GM21825 (cell line): ENCODE data around the gene CNOT6L.
"Not testable (repeated sequence)": the region's sequence is repeated elsewhere in the genome, so short reads cannot be mapped to it uniquely, and the experiment has no call there.

ENCODE experiments used
- ATAC-seq: cut with Tn5 transposase; IDR thresholded peaks from one replicate; pipeline ENCODE4 v1.9.1; 2021; ENCODE audit warnings: mild to moderate bottlenecking, moderate library complexity; ENCODE audit not compliant: unreplicated experiment

Gene CNOT6L

DNA sequence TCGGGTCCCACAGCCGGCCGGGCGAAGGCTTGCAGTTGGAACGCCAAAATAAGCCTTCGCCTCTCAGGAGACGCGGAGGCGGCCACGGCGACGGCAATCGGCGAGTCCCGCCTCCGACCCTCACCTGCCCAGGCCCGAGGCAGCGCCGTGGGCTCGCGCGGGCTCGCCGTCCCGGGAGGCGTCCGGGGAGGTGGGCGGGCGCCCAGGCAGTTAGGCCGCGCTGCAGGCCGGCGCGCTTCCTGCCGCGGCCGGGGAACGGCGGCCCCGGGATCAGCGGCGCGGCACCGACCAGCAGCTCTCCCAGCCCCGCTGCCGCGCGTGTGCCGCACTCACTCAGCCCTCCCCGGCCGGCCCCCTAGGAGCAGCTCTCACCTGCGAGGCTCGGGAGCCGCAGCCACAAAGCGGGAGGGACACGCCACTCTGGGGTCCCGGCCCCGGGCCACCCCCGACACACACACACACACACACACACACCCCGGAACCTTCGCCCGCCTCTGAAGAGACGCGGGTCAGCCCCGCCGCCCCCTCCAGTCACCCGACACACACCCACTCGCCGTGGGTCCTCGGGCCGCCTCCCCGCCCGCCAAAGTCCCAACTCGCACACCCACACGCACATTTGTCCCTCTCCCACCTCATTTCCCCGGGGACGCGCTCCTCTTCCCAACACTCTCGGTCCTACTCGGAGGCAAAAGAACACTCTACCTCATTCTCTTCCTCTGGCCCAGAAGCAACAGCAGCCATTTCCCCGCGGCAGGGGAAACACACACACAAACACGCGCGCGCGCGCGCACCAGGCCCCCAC lies at the start of gene CNOT6L:
CNOT6L (minus strand) TSS at position 767 of the 802 bp plus-strand sequence; CDS start at position 707, 60 bp downstream.
- ATAC-seq: peak; percentile 42

DNA sequence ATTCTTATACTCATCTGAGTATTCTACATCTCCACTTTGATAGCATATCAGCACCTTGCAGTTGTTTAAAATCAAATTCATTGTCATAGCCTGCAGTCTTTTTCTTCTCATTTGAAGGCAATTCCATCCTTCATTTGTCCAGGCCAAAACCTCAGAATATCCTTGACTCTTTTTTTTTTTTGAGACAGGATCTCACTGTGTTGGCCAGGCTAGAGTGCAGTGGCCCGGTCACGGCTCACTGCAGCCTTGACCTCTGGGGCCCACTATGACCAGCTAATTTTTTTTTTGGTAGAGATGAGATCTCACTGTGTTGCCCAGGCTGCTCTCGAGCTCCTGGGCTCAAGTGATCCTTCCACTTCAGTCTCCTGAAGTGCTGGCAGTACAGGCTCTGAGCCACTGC lies 46.1 kb upstream of the CNOT6L start:
- no peak for ATAC-seq

DNA sequence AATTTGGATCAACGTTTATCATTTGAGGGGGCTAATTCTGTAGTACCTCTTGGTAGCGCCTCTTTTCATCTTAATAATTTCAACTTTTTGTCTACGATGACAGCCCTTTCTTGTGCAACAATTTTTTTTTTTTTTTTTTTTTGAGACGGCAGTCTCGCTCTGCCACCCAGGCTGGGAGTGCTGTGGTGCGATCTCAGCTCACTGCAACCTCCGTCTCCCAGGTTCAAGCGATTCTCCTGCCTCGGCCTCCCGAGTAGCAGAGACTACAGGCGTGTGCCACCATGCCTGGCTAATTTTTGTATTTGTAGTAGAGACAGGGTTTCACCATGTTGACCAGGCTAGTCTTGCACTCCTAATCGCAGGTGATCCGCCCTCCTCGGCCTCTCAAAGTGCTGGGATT lies 44.2 kb upstream of the CNOT6L start:
- not testable (repeated sequence) for ATAC-seq

DNA sequence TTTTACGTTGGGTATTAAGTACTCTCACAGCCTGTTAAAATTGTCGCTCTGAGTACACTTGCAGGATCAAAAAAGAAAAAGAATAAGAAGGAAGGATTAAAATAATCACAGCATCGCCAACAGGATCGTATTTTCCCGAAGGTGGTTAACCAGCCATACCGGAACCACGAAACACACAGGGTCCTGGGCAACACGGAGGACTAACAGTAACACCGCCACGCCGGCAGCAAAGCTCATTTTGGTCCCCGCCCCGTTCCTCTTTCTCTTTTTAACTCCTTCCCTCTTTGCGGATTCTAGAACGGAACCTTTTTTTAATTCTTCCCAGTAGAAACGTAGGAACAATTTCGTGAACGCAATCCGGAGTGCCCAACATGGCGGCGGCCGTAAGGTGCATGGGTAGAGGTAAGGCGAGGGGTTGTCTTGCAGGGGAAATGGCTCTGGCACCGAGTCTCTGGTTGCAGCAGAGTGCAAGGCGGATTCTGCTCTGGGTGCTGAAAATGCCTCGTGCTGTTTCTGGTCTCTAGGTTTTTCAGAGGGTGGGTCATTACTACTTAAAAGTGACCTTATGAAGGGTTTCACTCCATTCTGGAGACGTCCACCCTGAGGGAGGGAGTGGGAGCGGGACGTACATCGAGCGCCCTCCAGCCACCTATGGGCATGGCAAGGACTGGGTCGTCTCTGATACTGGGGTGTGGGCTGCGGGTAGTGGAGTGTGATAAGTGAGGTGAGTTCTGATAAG lies 43.5 kb upstream of the CNOT6L start, which contains the start of gene MRPL1:
MRPL1 (plus strand) TSS at position 353 of the 739 bp plus-strand sequence; CDS start at position 372, 19 bp downstream.
- peak; percentile 77 for ATAC-seq

DNA sequence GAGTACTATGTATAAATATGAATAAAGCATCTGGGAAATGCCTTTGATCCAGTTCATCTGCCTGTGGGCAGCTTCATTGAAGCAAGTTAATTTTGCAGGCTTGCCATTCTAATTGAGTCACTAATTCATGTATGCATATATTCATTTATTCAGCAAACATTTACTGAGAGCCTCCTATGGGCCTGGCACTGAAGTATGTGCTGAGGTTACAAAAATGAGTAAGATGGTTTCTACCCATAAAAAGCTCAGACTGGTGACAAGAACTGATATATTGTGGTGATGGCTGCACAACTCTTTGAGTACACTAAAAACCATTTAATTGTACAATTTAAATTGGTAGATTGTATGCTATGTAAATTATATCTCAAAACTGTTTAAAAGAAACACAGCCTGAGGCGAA lies 42.3 kb upstream of the CNOT6L start:
- no peak for ATAC-seq

DNA sequence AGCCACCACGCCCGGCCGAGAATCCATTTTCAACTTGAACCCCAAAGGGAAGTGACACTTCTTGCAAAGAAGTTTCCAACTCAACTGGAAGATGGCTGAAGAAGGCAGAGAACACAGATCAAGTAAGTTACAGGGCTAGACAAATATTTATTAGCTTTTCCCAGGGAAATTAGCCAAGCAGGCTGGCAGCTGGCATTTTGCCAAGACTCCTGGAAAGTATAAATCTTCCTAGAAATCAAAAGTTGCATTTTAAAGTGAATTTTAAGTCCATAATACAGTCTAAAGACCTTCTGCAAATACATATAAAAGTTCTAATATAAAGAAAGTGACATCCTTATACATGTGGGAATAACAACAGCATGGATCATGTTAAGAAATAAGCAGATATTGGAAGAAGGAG lies 40.1 kb upstream of the CNOT6L start:
- no peak for ATAC-seq

DNA sequence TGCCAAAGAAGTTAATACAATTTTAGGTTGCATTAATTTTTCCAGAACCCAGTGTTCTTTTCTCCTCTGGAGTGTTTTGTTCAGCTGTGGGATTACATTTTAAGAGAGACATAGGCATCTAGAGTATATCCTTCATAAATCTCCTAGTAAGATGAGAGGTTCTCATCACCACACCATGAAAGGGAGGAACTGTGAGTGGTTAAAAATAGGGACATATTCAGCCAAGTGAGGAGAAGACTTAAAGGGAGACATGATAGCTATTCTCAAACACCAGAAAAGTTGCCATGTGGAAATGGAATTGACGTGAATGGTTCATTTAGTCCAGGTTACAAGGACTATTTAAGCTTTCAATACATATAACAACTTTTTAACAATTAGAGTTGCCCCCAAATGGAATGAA lies 37.0 kb upstream of the CNOT6L start:
- ATAC-seq: no peak

DNA sequence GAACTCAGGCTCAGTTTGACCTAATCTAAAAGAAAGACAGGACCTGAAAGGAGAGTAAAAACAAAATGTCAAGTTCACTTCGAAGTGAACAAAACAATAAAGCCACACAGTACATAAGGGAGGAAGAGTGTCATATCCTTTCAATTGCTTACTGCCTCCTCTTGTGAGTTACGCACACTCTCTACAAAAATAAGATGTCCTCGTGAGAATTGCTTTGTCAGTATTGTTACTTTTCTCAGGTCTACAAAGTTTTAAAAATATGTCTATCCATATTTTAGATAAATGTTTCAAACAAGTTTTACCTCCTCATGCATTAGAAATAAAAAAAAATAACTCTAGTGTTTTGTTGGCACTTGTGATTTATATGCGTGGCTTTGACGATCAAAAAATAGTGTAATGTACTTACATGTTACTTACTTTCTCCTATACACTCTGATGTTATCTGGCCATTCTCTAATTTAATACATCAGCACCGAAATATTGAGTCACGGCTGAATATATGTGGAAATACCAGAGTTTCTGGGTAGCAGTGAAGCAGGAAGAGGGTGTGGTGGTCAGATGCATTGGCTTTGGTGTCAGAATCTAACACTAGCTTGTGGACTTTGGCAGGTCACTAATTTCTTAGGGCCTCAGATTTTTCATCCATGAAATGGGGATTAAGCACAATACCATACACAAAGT lies 35.4 kb upstream of the CNOT6L start:
- no peak for ATAC-seq

DNA sequence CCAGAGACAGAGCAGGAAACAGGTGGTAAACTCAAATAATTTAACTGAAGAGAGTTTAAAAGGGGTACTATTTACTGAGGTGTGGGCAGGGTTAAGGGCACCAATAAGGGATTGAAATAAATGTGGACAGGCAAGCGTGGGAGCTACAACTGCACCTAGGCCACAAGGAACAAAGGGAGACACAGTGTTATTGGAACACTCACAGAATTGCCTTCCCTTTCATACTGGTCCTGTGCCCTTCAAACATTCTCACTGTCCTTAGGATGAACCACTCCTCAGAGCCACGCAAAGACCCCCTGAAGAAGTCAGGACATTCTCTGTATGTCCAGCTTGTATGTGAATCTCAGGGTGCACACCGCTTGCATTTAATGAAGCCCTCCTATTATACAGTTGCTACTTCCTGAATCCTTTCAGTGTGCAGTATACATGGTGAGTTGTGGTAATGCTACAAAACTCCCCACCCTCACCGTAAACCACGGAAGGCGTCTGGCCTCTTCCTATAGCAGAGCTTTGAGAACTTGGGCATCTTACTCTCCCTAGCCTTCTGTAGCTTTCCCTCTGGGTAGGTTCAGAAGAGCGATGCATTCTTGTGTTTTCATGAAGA lies 33.8 kb upstream of the CNOT6L start:
- peak; percentile 89 for ATAC-seq

DNA sequence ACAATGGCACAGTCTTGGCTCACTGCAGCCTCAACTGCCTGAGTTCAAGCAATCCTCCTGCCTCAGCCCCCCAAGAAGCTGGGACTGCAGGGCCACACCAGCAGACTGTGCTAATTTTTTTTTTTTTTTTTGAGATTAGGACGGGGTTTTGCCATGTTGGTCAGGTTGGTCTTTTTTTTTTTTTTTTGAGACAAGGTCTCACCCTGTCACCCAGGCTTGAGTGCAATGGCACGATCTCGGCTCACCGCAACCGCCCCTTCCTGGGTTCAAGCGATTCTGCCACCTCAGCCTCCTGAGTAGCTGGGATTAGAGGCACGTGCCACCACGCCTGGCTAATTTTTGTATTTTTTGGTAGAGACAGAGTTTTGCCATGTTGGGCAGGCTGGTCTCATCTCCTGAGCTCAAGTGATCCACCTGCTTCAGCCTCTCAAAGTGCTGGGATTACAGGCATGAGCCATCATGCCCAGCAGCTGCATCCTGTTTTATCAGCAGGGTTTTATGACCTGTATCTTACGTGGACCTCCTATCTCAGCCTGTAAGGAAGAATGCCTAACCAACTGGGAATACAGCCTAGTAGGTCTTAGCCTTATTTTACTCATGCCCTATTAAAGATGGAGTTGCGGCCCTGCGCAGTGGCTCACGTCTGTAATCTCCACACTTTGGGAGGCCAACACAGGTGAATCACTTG lies 30.3 kb upstream of the CNOT6L start:
- no peak for ATAC-seq

DNA sequence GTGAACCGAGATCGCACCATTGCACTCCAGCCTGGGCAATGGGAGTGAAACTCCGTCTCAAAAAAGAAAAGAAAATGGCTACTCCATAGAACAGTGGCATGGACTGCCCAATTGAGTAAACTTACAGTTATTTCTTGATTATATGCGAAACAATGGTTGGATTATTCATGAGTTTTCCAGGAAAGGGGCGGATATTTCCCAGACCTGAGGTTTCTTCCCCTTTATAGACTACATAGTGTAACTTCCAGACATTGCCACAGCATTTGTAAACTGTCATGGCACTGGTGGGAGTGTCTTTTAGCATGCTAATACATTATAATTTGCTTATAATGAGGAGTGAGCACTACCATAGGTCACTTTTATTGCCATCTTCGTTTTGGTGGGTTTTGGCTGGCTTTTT lies 29.3 kb upstream of the CNOT6L start:
- no peak for ATAC-seq

DNA sequence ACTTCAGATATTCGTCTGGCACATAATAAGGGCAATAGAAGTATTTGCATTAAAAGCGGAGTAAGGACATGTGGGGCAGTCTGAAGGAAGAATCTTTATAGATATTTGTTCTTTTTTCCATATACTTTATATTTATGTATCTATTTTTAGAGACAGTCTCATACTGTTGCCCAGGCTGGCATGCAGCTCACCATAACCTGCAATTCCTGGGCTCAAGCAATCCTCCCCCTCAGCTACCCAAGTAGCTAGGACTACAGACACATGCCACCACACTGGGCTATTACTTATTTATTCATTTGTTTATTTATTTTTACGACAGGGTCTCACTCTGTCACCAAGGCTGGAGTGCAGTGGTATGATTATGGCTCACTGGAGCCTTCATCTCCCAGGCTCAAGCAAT lies 26.8 kb upstream of the CNOT6L start:
- no peak for ATAC-seq

DNA sequence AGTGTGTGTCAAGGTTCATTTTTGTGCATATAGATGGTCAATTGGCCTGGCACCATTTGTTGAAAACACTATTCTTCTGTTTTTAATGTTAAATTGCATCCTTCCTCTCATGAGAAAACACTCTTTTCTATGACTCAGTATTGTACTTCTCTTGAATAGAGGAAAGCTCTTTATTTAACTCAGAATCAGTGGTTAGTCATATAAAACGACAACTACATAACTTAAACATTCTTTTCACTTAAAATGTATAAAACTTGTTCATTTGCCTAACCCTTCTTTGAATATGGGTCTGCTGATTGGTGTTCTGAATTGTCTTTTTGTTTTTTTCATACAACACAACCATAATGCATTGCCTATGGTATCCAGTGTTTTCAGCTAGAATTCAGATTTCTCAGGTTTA lies 26.2 kb upstream of the CNOT6L start:
- ATAC-seq: no peak

DNA sequence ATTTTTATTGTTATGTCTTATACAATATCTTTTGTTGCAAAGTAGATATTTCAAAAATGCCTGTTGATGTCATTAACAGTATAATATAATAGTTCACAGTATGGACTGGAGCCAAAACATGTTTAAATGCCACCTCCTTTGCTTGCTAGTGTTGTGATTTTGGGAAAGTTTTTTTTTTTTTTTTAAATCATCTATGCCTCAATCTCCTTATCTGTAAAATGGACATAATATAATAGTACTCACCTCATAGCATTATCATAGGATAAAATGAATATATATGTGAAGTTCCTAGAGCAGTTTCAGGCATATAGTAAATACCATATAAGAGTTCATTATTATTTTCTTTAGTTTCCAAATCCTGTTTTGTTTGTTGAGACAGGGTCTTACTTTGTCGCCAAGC lies 25.2 kb upstream of the CNOT6L start:
- no peak for ATAC-seq

DNA sequence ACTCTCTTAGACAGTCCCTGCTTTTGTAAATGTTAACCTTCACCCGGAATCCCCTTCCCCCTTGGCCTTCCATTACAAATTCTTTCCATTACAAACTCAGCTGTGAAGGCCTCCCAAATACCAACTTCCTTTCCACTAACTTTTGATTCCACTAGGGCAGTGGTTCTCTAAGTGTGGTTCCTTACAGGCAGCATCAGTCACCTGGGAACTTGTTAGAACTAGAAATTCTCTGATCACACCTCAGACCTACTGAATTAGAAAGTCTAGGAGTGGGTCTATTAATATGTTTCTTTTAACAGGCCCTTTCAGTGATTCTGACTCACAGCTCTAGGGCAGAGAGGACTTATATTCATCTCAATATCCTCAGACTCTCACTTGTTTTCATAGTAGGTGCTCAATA lies 24.5 kb upstream of the CNOT6L start:
- ATAC-seq: no peak

DNA sequence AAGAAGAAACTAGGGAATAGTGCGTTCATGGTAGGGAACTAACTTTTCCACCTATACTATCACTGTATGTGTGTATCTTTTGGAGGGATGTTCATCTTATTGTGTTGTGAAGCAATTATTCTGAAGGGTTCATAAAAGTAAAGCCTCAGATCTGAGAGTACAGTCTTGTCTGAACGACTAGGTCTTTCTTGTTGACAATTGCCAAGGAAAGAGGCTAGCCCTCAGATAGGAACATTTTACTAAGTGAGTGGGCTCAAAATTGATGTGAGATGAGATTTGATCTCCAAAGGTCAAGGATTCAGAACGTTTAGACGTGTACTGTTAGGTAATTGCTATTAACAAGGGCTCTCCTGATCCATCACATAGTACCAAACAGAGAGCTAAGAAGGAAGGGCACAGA lies 15.2 kb upstream of the CNOT6L start:
- ATAC-seq: no peak

DNA sequence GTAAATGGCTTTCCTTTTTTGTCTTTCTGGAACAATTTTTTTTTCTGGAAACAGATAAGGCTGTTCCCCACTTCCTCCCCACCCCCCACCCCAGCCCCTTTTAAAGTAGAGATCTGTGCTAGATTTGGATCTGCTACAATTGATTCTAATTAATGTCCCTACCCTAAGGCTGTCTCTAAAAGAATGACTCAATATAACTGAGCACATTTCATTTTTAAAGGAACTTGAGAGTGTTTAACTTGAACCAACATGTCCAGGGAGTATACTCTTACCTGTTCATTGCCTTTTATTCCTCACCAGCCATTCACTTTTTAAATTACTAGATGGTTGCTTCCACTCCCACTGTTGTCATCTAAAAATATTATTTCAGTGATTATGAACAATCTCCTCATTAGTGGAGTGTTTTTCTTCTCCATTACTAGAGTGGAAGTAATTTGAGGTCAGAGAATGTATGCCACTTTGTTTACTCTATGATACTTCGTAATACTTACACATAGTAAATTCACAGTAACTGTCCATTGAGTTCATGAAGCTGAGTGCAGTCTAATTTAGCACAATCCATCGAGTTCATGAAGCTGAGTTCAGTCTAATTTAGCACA lies 14.1 kb upstream of the CNOT6L start:
- no peak for ATAC-seq

DNA sequence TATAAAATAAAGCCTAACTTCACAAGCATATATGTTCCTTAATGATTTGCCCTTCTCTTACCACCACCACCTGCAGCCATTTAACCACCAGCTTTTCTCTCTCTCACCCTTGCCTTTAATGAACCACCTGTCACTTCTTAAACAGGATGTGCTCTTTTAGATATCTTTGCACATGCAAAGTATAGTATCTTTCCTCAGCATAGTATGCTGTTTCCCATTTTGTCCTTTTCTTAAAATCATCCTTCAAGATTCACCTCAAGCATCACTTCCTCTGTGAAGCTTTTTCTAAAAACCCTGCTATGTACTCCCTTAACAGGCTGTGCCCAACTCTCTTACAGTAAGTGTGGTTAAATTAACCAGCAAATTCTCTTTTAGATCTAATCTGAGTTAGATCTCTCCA lies 8.2 kb upstream of the CNOT6L start:
- ATAC-seq: peak; percentile 76

DNA sequence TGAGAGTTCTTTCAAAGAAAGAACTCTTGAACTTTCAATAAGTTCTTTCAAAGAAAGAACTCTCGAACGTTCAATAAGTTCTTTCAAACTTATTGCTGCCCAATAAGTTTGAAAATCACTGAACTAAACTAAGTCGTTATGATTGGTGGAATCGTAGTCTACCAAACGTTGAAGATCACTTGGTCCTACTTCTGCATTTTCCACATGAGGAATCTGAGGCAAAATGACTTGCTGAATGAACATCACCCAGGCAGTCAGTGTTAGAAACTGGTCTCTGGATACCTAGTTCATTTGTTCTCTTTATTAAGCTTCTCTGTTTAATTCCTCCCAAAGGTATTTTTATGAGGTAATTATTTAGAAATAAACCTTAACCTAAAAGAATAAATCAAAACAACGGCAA lies 7.1 kb upstream of the CNOT6L start:
- no peak for ATAC-seq

DNA sequence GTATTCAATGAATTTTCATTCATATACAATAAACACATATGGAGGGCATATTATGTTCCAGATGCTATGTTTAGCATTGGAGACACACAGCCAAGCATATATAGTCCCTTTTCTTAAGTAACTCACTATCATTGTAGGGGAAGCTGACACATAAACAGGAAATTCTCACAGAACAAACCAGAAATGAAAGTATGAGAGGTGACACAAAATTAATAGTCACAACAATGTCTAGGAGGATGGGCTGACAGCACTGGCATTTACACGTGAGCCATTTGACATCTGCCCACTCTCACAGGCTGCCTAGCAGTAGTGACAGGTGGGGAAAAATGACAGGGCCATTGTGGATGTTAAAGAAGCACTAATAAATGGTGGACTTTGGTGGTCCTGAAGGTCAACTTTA lies 2.6 kb upstream of the CNOT6L start:
- no peak for ATAC-seq
